HG03064 (cell line): Measurements from ENCODE around the gene RALGAPB.
A peak's percentile ranks its signal among the peaks of the same experiment; 100 is the strongest.
"Not testable (repeated sequence)": the region's sequence is repeated elsewhere in the genome, so short reads cannot be mapped to it uniquely, and the experiment has no call there.

ENCODE experiments used
- ATAC-seq: cut with Tn5 transposase; IDR thresholded peaks from one replicate; pipeline ENCODE4 v1.9.1; 2021; ENCODE audit warnings: low read depth; ENCODE audit not compliant: unreplicated experiment

Gene RALGAPB

GRCh38 chr20:38446441-38447209 lies 26.0 kb upstream of the RALGAPB start:
- ATAC-seq, result peak; percentile 71

- no peak for ATAC-seq
Measured at GRCh38 chr20:38447251-38447661, 25.4 kb upstream of the RALGAPB start.

- no peak for ATAC-seq
Measured at GRCh38 chr20:38447931-38448675, 24.5 kb upstream of the RALGAPB start.

GRCh38 chr20:38449046-38449445 lies 23.6 kb upstream of the RALGAPB start:
- ATAC-seq, result no peak

- ATAC-seq, result no peak
Measured at GRCh38 chr20:38450412-38450975, 22.1 kb upstream of the RALGAPB start.

- ATAC-seq, result no peak
Measured at GRCh38 chr20:38452880-38453624, 19.6 kb upstream of the RALGAPB start.

GRCh38 chr20:38453941-38454340 lies 18.7 kb upstream of the RALGAPB start:
- peak; percentile 71 for ATAC-seq

GRCh38 chr20:38454556-38455473 lies 17.8 kb upstream of the RALGAPB start:
- ATAC-seq, result no peak

- ATAC-seq, result no peak
Measured at GRCh38 chr20:38458314-38458713, 14.3 kb upstream of the RALGAPB start.

GRCh38 chr20:38460040-38460623 lies 12.5 kb upstream of the RALGAPB start:
- ATAC-seq, result no peak

GRCh38 chr20:38460631-38461030 lies 12.0 kb upstream of the RALGAPB start:
- not testable (repeated sequence) for ATAC-seq

GRCh38 chr20:38461167-38461566 lies 11.5 kb upstream of the RALGAPB start:
- ATAC-seq, result not testable (repeated sequence)

- not testable (repeated sequence) for ATAC-seq
Measured at GRCh38 chr20:38461569-38461968, 11.1 kb upstream of the RALGAPB start.

- ATAC-seq, result no peak
Measured at GRCh38 chr20:38466171-38466570, 6.5 kb upstream of the RALGAPB start.

- no peak for ATAC-seq
Measured at GRCh38 chr20:38466983-38467382, 5.7 kb upstream of the RALGAPB start.

GRCh38 chr20:38471245-38471644 lies 1.4 kb upstream of the RALGAPB start:
- ATAC-seq, result no peak

- ATAC-seq, result no peak
Measured at GRCh38 chr20:38471987-38472512, 593 bp upstream of the RALGAPB start.

GRCh38 chr20:38473367-38473795 lies 738 bp downstream of the RALGAPB start:
- no peak for ATAC-seq

- no peak for ATAC-seq
Measured at GRCh38 chr20:38477747-38478146, 5.1 kb downstream of the RALGAPB start.
